GM23248 (cell line): ENCODE measurements around the gene MICAL2.

Source experiments
- EZH2 ChIP-seq: fragments of 200-600 bp; sonication (generic); IDR thresholded peaks from 2 replicates; pipeline ENCODE4 v1.6.1; 2018; ENCODE audit warnings: antibody characterized with exemption, mild to moderate bottlenecking; ENCODE audit not compliant: insufficient read depth, poor library complexity, severe bottlenecking
- EZH2phosphoT487 ChIP-seq: fragments of 200-600 bp; sonication (generic); IDR thresholded peaks from 2 replicates; pipeline ENCODE4 v1.6.1; 2018; ENCODE audit warnings: antibody characterized with exemption, moderate library complexity, mild to moderate bottlenecking, low read depth; ENCODE audit not compliant: insufficient read depth

- TF ChIP-seq EZH2 (no peak), EZH2phosphoT487 (no peak)
Measured at GRCh38 chr11:12163181-12163941, 53.0 kb downstream of the MICAL2 start.
